Fibroblast of lung (primary cell): ENCODE measurements around the gene HSD3B1. TPM values are rescaled to one million over a fixed set of nuclear protein-coding genes. Genes with fewer than 3 reads are reported as not detected.

ENCODE experiments used
- DNase-seq, 2 donors: peaks; one replicate each; pipeline versions ENCODE4 v3.0.0 to v3.0.0-alpha.2; 2010; ENCODE audit warnings: low read depth in 2 of 2
- H2AFZ ChIP-seq: 2 replicates; pipeline ENCODE4 v1.5.1; 2012; ENCODE audit warnings: low read length, control low read depth, inconsistent platforms
- H3K27ac ChIP-seq: 2 replicates; pipeline ENCODE4 v1.5.1; 2011; ENCODE audit warnings: low read length, control low read depth; ENCODE audit not compliant: insufficient read depth
- H3K27me3 ChIP-seq: 2 replicates; pipeline ENCODE4 v1.5.1; 2011; ENCODE audit warnings: mild to moderate bottlenecking, low read length; ENCODE audit not compliant: control insufficient read depth, insufficient read depth
- H3K36me3 ChIP-seq: 2 replicates; pipeline ENCODE4 v1.5.1; 2011; ENCODE audit warnings: low read length; ENCODE audit not compliant: control insufficient read depth, insufficient read depth
- H3K4me1 ChIP-seq: 2 replicates; pipeline ENCODE4 v1.5.1; 2011; ENCODE audit warnings: low read length; ENCODE audit not compliant: control insufficient read depth, insufficient read depth; ENCODE audit errors: extremely low read depth
- H3K4me2 ChIP-seq: 2 replicates; pipeline ENCODE4 v1.5.1; 2011; ENCODE audit warnings: low read length, control low read depth; ENCODE audit not compliant: insufficient read depth; ENCODE audit errors: extremely low read depth
- H3K4me3 ChIP-seq, 4 experiments: fragments of 200-600 bp in 1 of 4; sonication (generic) in 1 of 4; replicated peaks in 1 of 4; 2 replicates each; pipeline ENCODE4 v1.5.1; 2011 to 2016; ENCODE audit warnings: low read length in 4 of 4, low read depth in 3 of 4, mild to moderate bottlenecking in 3 of 4, control low read depth in 2 of 4, inconsistent platforms in 1 of 4, mixed read lengths in 1 of 4; ENCODE audit not compliant: insufficient read depth in 1 of 4; ENCODE audit errors: control extremely low read depth in 1 of 4
- H3K79me2 ChIP-seq: 2 replicates; pipeline ENCODE4 v1.5.1; 2012; ENCODE audit warnings: mild to moderate bottlenecking, low read length, inconsistent platforms; ENCODE audit not compliant: control insufficient read depth, insufficient read depth
- H3K9ac ChIP-seq: 2 replicates; pipeline ENCODE4 v1.5.1; 2011; ENCODE audit warnings: mild to moderate bottlenecking, low read length, control low read depth; ENCODE audit not compliant: insufficient read depth
- H3K9me3 ChIP-seq: 2 replicates; pipeline ENCODE4 v1.5.1; 2012; ENCODE audit warnings: low read depth, low read length; ENCODE audit not compliant: control insufficient read depth, insufficient read depth
- H4K20me1 ChIP-seq: 2 replicates; pipeline ENCODE4 v1.5.1; 2011; ENCODE audit warnings: low read length; ENCODE audit not compliant: control insufficient read depth, insufficient read depth; ENCODE audit errors: extremely low read depth
- CTCF ChIP-seq, 2 donors: IDR thresholded peaks in 1 of 2; conservative IDR thresholded peaks in 1 of 2; 1 replicate in 1 of 2; 2 replicates in 1 of 2; pipeline ENCODE4 v1.5.1; 2011 to 2012; ENCODE audit warnings: low read length in 2 of 2, control low read depth in 1 of 2, inconsistent platforms in 1 of 2, low read depth in 1 of 2, mild to moderate bottlenecking in 1 of 2
- EZH2 ChIP-seq: IDR thresholded peaks from 2 replicates; pipeline ENCODE4 v1.5.1; 2012; ENCODE audit warnings: low read length, control low read depth, mild to moderate bottlenecking; ENCODE audit errors: missing control alignments
- polyA plus RNA-seq, 2 donors: library from polyadenylated mRNA; depleted of rRNA in 1 of 2; stranded (reverse) in 1 of 2; unstranded in 1 of 2; fragments of >200 nt; gene quantifications; 2 replicates each; pipeline ENCODE4 v1.2.1, GENCODE V29; 2011 to 2012; ENCODE audit warnings: missing spikeins in 1 of 2
- total RNA-seq: library from RNA; depleted of rRNA; stranded (reverse); fragments of >200 nt; gene quantifications from 2 replicates; pipeline ENCODE4 v1.2.1, GENCODE V29; 2014

Gene HSD3B1
- total and polyA plus RNA-seq, 2 donors (not counting 1 experiment from before 2014, with no cell fraction given), result not detected

DNA sequence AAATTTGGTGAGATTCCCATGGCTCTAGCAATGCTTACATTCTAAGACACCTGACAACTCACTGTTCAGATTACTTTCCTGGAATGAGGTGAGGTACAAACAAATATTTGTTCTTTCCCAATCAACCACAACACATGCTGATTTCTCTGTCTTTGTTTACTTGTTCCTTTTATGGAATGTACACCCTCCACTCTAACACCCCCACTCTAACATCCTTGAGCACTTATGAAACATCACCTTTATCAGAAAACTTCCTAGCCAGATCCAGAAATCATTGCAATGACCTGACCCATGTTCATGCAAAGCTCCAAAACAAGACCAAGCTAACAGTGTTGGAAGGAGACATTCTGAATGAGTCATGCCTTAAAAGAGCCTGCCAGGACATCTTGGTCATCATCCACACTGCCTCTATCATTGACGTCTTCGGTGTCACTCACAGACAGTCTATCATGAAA is 35.5 kb downstream of the HSD3B1 start:
- Histone ChIP-seq H3K4me3 (no peak overlapping the region), H3K9ac (no peak overlapping the region), H3K36me3 (no peaks in the 10 kb centered on the region), H3K4me1 (no peaks in the 10 kb centered on the region), H3K9me3 (no peaks in the 10 kb centered on the region), H3K4me2 (no peak overlapping the region), H2AFZ (no peak overlapping the region), H3K27me3 (no peaks in the 10 kb centered on the region), H4K20me1 (no peaks in the 10 kb centered on the region), H3K79me2 (no peaks in the 10 kb centered on the region), H3K27ac (no peak overlapping the region)
- TF ChIP-seq CTCF (conservative IDR thresholded peaks at IDR 0.05 in 1 of 2, IDR thresholded peaks at IDR 0.05 in 1 of 2; ENCODE audit: low read depth in 1 of 2, low read length in 2 of 2) (no peak), EZH2 (no peak)
- DNase-seq, result peak in 1 of 2 donors; percentile 19

DNA sequence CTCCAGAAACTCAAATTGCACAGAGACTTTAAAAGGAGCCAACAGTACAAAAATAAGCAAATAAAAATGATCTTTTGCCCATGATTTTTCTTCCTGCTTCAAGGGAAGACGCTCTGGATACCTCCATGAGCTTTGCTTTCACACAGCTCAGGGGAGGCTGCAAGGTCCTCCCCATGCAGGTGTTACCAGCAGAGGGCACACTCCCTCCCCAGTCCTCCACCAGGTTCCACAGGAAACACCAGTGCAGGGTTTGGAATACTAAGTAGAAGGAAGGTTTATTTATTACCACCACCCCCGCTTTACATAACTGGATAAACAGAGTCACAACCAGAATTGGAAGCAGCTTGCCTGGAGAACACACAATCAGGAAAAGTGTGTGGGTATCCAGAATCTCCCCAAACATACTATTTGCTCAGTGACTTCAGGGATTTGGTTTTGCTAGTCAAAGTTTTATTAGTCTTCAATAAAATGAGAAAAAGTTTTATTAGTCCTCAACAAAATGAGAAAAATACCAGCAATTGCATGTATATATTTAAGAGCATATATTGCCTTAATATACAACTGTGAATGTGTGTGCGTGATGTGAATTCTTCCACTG is 37.3 kb downstream of the HSD3B1 start:
- H3K4me3 ChIP-seq, result no peak overlapping the region
- H3K4me2 ChIP-seq, result no peak overlapping the region
- H4K20me1 ChIP-seq, result no peaks in the 10 kb centered on the region
- no peaks in the 10 kb centered on the region for H3K27me3 ChIP-seq
- H3K4me1 ChIP-seq, result no peaks in the 10 kb centered on the region
- TF ChIP-seq CTCF (conservative IDR thresholded peaks at IDR 0.05 in 1 of 2, IDR thresholded peaks at IDR 0.05 in 1 of 2; ENCODE audit: low read depth in 1 of 2, low read length in 2 of 2) (peak in 1 of 2 donors; percentile 34), EZH2 (no peak)
- H3K27ac ChIP-seq, result no peak overlapping the region
- DNase-seq, result no peak
- no peaks in the 10 kb centered on the region for H3K79me2 ChIP-seq
- no peaks in the 10 kb centered on the region for H3K36me3 ChIP-seq
- H3K9me3 ChIP-seq, result no peaks in the 10 kb centered on the region
- no peak overlapping the region for H3K9ac ChIP-seq
- no peak overlapping the region for H2AFZ ChIP-seq

DNA sequence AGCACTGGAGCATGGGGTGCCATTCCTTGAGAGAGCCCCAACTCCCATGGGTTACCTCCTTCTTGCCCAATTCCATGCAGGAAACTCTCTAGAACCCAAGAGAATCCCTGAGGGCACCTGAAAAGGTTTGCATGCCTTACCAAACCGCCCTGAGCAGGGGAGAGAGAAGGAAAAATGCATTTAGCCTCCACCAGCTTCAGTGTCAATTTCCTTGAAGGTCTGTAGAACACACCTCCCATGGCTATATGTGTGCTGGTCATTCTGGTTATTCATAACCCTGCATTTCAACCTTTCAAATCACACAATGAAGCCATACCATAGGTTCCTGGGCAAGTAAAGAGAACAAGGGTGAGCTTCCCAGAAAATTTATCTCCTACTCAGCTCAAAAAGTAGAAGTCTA is 39.6 kb downstream of the HSD3B1 start:
- no peak overlapping the region for H3K9ac ChIP-seq
- H3K79me2 ChIP-seq, result no peaks in the 10 kb centered on the region
- H3K27me3 ChIP-seq, result no peaks in the 10 kb centered on the region
- no peak for TF ChIP-seq CTCF (conservative IDR thresholded peaks at IDR 0.05 in 1 of 2, IDR thresholded peaks at IDR 0.05 in 1 of 2; ENCODE audit: low read depth in 1 of 2, low read length in 2 of 2)
- TF ChIP-seq EZH2, result no peak
- H4K20me1 ChIP-seq, result no peaks in the 10 kb centered on the region
- H3K36me3 ChIP-seq, result no peaks in the 10 kb centered on the region
- H2AFZ ChIP-seq, result no peak overlapping the region
- no peaks in the 10 kb centered on the region for H3K4me1 ChIP-seq
- H3K4me2 ChIP-seq, result no peak overlapping the region
- H3K27ac ChIP-seq, result no peak overlapping the region
- H3K9me3 ChIP-seq, result no peaks in the 10 kb centered on the region
- no peak overlapping the region for H3K4me3 ChIP-seq
- DNase-seq, result no peak
